ENCODE measurements around the gene B3GAT1. TPM values are rescaled to one million over a fixed set of nuclear protein-coding genes. Genes with fewer than 3 reads are reported as not detected.

Gene B3GAT1
- total and polyA plus RNA-seq, 2 experiments from 2014 or later, result 4.8 to 28.3 TPM

- no peak overlapping the region for H3K27ac ChIP-seq (ENCODE audit: low read depth)
These were observed 29.2 kb upstream of the B3GAT1 start for GRCh38 chr11:134441281-134441680.

More at GRCh38 chr11:134441281-134441680, 29.2 kb upstream of the B3GAT1 start:
- Mint-ChIP-seq H3K4me1 (peaks cover 14% of the 10 kb centered on the region), H3K27ac (no peak overlapping the region), H3K36me3 (ENCODE audit: low read depth) (no peaks in the 10 kb centered on the region), H3K9me3 (no peaks in the 10 kb centered on the region), H3K27me3 (ENCODE audit: insufficient read depth, low read depth, poor library complexity) (peaks cover 11% of the 10 kb centered on the region), H3K4me3 (no peak overlapping the region)
- H4K20me1 ChIP-seq (replicated peaks; ENCODE audit: insufficient read depth), result no peaks in the 10 kb centered on the region
- H2AFZ ChIP-seq, result no peak overlapping the region
- H3K27me3 ChIP-seq (ENCODE audit: insufficient read depth), result no peaks in the 10 kb centered on the region
- H3K4me2 ChIP-seq, result no peak overlapping the region
- H3K9me2 ChIP-seq (ENCODE audit: insufficient read depth), result 0 out of 2 replicates have a peak, but pooled peaks cover 4% of the 10 kb centered on the region
- H3K4me3 ChIP-seq, result no peak overlapping the region
- H3F3A ChIP-seq (replicated peaks; ENCODE audit: low read depth), result no peaks in the 10 kb centered on the region
- no peaks in the 10 kb centered on the region for H3K79me2 ChIP-seq (replicated peaks; ENCODE audit: insufficient read depth)
- ATAC-seq (peak; percentile 41; the same call in 2 of the 3 replicates), DNase-seq (ENCODE audit: low spot score) (no peak)
- no peak for TF ChIP-seq ETS1 (IDR thresholded peaks at IDR 0.05)
- TF ChIP-seq ZNF462 (CRISPR knock-in tag; IDR thresholded peaks at IDR 0.05), result no peak
- TF ChIP-seq NANOG (IDR thresholded peaks at IDR 0.05; ENCODE audit: borderline replicate concordance), result no peak
- TF ChIP-seq ZNF114 (CRISPR knock-in tag; IDR thresholded peaks at IDR 0.05), result no peak
- no peak for TF ChIP-seq POLR2AphosphoS5 (IDR thresholded peaks at IDR 0.05; ENCODE audit: low read depth)
- no peak for TF ChIP-seq JUNB (IDR thresholded peaks at IDR 0.05; ENCODE audit: unreplicated experiment)
- no peak for TF ChIP-seq EZH2phosphoT487 (IDR thresholded peaks at IDR 0.05; ENCODE audit: unreplicated experiment)
- TF ChIP-seq STAT1 (IDR thresholded peaks at IDR 0.05; ENCODE audit: unreplicated experiment), result no peak
- TF ChIP-seq CTCF (conservative IDR thresholded peaks at IDR 0.05; ENCODE audit: low read depth in 2 of 2), result no peak
- TF ChIP-seq ZNF331 (CRISPR knock-in tag; IDR thresholded peaks at IDR 0.05; ENCODE audit: low read depth), result no peak
- no peak for TF ChIP-seq CREB1 (CRISPR knock-in tag; IDR thresholded peaks at IDR 0.05; ENCODE audit: low read depth)
- TF ChIP-seq EZH2 (IDR thresholded peaks at IDR 0.05; ENCODE audit: low read depth, unreplicated experiment), result no peak
- TF ChIP-seq REST (IDR thresholded peaks at IDR 0.05; ENCODE audit: unreplicated experiment), result no peak
- H3K4me1 ChIP-seq (ENCODE audit: insufficient read depth), result peaks cover 5% of the 10 kb centered on the region; the same call in 1 of the 2 replicates
- no peaks in the 10 kb centered on the region for H3K36me3 ChIP-seq (ENCODE audit: insufficient read depth)
